Aortic smooth muscle cell (primary cell): Measurements from ENCODE around the gene SLC25A43. TPM values are rescaled to one million over a fixed set of nuclear protein-coding genes. Genes with fewer than 3 reads are reported as not detected.

Experiments
- total RNA-seq: library from RNA; depleted of rRNA; stranded (reverse); fragments of >200 nt; gene quantifications from 2 replicates; pipeline ENCODE4 v1.2.3, GENCODE V29; 2014

The SLC25A43 gene
- total RNA-seq, result 9.8 and 10.8 TPM in 2 replicates

DNA sequence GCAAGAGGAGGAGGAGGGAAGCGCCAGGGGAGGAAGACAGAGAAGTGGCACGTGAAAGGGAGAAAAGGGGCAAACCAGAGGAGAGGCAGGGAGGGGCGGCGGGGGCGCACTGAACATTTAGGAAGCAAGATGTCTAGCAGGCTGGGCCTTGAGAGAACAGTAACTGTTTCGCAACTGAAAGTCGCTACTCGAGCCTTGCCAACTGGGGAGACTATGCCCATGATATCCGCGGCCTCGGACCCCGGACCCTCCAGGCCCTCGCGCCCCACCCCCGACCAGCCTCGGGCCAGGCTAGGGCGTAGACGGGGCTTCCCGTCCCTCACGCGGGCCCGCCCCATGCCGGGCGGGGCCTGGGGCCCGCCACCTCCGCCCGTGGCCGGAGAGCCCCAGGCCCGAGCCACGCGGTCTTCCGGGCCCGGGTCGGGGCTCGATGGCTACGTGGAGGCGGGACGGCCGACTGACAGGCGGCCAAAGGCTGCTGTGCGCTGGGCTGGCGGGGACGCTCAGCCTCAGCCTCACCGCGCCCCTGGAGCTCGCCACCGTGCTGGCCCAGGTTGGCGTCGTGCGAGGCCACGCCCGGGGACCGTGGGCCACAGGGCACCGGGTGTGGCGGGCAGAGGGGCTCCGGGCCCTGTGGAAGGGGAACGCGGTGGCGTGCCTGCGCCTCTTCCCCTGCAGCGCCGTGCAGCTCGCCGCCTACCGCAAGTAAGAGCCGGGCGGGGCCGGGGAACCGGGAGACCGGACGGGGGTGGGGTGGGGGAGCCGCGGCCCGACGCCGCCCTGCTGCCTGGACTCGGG lies at the start of gene SLC25A43:
SLC25A43 (plus strand) TSS at position 363 of the 798 bp plus-strand sequence; CDS start at position 431, 68 bp downstream.

GRCh38 chrX:119467842-119468550 lies 68.9 kb downstream of the SLC25A43 start, which contains the start of gene SLC25A5:
Gene SLC25A5, plus strand, starts transcription at chrX:119468444. Its CDS starts 72 bp downstream, at chrX:119468516.

Other genes starting within 250 kb of the SLC25A43 start
- gene PGRMC1, start 163.1 kb upstream of the SLC25A43 start, total RNA-seq, result 94.8 and 110 TPM in 2 replicates
- 142 and 156 TPM in 2 replicates for gene SLC25A5, start 69.1 kb downstream of the SLC25A43 start, total RNA-seq
- 37.4 and 41.3 TPM in 2 replicates for gene STEEP1, start 166.1 kb downstream of the SLC25A43 start, total RNA-seq
- 28.5 and 33.4 TPM in 2 replicates for gene UBE2A, start 175.2 kb downstream of the SLC25A43 start, total RNA-seq
- gene NKRF, start 207.1 kb downstream of the SLC25A43 start, total RNA-seq, result 3.8 and 4.3 TPM in 2 replicates